HG03039 (cell line): ENCODE data around the gene FGFR2.

ENCODE experiments used
- ATAC-seq: cut with Tn5 transposase; IDR thresholded peaks from one replicate; pipeline ENCODE4 v1.9.1; 2021; ENCODE audit warnings: mild to moderate bottlenecking, moderate library complexity; ENCODE audit not compliant: unreplicated experiment

Gene FGFR2

DNA sequence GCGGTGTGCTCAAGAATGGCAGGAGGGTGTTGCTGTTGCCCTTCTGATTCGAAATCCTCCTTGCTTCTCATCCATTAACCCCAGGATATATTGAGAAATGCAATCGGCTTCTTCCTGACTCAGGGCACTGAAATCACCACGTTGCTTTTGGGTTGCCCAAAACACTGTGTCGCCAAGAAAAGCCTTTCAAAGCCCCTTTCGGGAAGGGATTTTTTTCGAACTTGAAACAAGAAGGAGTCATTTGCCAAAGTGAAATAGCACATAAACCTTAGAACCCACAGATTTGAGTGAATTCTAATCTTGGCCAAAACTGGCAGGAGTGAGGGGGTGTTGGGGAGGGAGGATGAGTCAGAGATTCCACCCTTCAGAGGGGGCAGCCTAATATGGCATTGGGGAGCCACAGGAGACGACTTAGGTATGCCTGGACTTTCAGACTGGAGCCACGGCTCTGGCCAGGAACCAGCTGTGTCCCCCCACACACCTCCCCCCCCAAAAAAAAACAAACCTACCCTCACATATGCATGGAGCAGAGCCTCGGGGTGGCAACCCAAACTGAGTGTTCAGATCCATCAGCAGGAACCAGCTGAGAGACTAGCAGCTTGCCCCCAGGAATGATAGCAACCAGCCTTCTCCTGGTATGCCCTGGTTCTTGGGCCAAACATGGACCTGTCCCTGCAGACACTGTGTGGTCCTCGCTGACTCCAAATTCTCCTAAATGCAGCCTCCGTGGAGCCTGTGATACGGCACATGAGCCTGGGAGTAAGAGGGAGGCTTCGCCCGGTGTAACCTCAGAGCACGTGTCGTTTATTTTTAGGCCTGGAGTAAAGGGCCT lies 138.4 kb downstream of the FGFR2 start:
- ATAC-seq: no peak

DNA sequence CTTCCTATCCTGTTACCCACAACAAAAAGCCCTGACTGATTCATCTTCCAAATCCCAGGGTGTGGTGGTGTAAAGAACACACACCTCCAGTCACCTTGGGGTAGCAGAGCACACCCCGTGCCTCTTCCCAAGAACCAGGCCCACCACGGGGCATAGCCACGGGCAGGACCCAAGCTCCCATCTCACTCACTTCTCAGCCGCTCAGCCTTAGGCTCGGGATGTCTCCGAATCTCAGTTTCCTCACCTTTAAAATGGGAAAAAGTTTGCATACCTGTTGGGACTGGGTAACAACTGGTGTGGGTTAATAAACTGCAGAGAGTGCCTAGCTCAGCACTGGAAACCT lies 139.0 kb downstream of the FGFR2 start:
- no peak for ATAC-seq

DNA sequence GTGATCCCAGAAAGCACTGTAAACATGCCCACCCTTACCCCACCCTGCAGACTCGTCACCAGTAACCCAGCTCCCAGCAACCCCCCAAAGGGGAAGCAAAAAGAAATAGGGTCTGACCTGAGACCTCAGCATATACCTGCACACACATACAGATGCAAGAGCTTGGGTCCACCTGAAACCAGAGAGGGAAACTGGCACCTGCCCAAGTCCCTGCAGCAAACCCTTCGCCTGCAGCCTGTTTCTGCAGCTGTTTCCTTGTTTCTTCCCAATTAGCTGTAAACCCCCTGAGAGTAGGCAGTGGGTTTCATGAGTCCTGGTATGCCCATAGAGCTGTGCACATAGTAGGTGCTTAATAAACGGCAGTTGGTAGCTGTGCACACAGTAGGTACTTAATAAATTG lies 140.5 kb downstream of the FGFR2 start:
- ATAC-seq: no peak

DNA sequence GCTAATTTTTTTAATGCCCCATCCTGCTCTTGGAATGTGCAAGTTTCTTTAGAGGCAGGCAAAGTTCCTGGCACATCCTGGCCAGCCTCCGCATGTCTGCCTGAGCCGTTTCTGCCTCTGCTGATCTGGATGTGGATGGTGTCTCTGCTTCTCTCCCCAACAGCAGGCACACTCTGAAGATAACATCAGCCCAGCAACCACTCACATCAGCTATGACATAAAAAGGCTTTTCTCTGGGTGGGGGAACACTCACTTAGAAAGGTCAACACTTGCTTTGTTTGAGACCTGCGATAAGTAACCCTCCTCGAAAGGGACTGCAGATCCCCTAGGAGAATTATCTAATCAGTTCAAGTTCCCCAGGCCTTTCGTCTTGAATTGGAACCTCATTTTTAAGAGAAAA lies 142.9 kb downstream of the FGFR2 start:
- ATAC-seq: no peak

DNA sequence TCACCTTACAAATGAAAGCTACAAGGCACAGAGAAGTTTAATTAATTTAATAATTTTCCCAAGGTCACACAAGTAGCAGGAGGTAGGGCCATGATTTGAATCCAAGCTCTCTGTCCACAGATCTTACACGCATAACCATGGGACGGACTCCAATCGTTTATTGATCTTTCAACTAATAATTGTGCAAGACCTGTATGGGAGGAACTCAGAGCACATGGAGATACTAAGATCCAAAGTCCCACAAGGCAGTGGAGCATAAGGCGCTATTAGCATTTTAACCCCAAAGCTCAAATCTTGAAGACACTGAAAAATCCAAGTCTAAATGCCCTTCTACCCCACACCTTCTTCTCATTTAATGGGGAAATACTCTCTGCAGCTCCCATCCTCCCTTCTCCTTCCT lies 143.5 kb downstream of the FGFR2 start:
- no peak for ATAC-seq

DNA sequence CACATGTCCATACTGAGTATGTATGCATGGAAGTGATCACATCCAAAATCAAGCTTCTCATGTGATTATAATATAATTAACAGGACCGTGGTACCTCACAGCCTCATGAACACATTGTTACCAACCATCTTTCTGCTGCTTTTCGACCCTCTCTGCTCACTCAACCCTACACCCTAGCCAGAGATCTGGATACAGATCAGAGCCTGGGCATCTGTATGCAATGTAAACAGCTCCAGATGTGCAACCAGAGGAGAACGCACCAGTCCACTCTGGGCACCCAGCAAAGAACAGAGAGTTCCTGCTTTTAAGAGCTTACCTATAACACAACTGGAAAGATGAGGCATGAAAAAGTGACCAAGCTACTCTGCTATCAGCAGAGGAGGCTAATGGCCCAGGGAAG lies 145.1 kb downstream of the FGFR2 start:
- no peak for ATAC-seq

DNA sequence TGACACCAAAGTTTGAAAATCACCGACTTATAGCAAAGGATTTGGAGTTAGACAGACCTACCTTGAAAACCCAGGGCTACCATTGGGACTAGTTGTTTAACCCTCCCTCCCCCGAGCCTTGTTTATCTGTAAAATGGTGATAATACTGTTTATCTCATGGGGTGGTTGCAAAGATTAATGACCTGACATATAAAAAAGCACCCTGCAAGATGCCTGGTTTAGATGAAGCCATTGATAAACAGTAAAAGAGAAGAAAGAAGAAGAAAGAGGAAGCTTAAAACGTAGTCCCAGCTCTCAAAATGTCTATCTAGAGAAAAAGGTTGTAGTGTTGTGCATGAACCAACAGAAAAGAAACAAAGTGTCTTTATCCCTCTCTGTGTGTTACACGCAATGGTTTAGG lies 145.7 kb downstream of the FGFR2 start:
- no peak for ATAC-seq

DNA sequence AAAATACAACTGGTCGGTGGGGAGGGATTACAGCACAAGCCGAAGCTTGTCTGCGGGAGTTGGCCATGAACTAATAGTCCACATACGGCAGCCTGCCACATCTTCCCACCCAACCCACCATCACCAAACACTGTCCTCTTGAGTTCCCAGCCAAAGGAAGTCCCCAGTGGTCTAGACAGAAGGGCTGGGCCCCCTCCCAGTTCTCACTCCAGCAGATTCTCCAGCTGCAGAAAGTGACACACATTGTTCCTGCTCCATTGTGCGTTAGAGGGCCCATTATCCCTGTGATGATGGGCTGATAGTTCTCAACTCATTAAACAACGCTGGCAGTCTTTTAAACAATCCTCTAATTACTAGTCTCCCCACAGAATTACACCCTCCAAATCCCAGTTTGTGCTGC lies 148.0 kb downstream of the FGFR2 start:
- ATAC-seq: no peak

DNA sequence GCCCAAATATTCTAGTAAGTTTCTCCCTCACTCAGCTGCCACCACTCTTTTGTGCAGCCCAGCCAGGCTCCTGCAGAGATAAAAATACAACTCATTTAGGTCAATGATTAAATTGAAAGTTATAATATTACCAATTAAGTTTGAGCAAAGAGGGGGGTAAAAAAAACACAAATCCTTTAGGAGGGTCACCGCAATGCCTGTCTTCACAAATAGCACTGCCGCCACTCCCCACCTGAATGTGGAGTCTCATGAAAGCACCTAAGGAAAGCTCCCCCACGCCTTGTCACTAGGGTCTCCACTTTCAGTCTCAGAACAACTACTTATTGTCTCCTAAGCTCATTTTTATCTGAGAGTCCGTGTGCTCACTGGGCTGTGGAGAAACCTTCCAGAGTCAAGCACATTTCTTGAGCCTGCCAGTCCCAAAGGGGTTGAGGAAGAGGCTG lies 148.7 kb downstream of the FGFR2 start:
- peak; percentile 11 for ATAC-seq

DNA sequence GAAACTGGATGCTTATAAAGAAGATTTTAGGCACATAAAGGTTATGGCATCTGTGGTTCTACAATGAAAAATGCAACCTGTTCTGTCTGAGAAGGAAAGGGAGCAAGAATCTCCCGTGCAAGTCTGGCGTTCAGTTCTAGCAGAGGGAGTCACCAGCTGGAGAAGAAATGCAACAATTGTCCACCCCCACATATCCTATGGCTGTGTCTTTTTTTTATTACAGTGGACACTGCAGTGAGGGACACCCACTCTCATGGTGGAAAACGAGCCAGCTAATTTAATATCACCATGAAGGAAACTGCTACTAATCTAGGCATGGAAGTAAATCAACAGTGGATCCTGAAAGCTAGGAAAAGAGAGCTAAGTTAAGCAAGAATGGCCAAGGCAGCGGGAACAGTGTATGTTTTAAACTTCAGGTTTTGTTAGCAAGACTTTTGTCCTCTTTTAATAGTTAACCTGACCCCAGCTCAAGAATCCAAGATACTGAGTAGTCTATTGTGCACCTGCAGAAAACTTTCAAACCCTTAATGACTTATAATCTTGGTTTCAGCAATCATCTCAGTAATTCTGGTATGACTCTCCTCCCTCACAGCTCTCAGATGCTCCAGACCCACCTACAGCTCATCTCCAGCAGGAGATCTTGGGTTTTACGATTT lies 149.3 kb downstream of the FGFR2 start:
- peak; percentile 85 for ATAC-seq

DNA sequence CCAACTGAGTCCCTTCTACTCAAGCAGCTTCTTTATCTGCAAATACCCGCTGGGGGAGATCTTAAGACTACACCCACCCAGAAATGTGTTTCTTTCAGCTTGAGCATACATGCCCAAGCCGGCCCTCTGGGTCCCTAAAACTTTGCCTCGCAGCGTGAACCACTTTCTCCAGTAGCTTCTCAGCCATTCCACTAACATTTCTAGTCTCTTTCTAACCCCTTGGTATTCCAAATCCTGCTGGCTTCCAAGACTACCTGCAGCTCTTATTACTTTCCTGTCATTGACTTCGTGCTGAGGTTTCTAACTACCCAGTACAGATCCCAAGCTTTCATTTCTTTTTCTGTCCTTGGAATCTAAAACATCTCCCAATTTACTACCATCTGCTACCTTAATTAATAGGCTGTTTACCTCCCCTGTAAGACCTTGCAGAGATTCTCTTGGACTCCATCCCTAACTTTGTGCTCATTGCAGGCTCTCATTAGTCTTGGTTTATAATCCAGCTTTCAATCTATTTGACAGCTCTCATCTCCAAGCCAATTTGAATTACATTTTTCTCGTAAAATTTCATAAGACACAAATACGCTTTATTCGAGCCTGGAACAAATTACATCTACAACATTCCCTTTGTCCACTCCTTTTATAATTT lies 153.6 kb downstream of the FGFR2 start:
- ATAC-seq: no peak

DNA sequence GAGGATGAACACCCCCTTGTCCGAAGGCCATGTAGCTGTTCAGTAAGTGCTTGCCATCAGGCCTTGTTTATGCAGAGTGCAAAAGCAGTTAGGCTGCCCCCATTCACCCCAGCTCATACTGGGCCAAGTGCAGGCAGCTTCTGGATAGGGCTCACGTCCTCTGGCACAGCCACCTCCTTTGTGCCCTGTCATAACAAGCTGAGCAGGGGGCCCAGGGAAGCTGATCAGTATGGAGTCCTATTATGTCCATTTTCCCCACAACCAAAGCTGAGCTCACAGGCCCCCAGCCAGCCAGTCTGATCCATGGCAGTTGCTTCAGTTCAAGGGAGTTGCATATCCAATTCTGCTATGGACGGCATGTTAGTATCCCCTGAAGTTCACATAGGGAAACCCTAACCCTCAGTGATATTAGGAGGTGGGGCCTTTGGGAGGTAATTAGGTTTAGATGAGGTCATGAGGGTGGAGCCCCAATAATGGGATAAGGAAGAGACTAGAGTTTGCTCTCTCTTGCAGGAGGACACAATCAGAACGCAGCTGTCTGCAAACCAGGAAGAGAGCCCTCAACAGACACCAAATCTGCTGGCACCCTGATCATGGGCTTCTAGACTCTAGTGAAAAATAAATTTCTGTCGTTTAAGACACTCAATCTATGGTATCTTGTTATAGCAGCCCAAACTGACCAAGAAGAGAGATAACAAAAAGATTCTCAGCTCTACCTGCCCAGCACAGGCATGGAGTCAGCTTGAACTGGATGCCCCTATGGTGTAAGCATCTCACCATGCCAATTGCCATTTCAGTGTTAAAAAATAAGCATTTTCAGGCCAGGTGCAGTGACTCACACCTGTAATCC lies 155.9 kb downstream of the FGFR2 start:
- no peak for ATAC-seq

DNA sequence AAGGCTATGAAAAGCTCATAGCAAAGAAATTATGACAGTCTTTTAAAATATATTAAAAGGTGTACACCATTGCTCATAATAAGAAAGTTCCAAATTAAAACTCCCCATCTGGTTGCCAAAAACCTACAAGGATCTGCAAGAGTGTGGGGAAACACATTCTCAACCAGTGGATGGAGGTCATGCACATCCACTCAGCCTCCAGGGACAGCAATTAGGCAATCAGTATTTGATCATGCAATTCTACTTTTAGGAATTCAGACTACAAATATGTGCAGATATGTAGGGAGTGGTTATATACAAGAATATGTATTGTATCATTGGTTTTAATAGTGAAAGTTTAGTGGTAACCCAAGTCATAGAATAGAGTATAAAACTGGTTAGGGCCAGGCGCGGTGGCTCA lies 157.8 kb downstream of the FGFR2 start:
- no peak for ATAC-seq

DNA sequence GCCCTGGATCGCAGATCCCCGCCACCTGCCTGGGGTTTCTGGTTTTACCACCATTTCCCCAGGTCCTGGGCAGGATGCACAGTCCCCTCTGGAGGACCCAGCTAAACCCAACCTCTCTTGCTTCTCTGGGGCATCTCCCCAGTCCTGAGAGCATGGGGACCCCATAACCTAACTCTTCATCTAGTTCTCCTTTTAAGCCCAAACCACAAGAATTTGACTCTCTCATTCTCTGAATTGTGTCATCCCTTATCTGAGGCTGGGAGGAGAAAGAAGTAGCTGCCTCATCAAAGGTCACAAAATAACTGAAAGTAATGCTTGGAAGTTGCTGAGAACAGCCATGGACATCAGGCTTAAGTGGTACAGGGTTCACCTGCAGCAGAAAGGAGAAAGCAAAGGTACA lies 159.9 kb downstream of the FGFR2 start:
- no peak for ATAC-seq

DNA sequence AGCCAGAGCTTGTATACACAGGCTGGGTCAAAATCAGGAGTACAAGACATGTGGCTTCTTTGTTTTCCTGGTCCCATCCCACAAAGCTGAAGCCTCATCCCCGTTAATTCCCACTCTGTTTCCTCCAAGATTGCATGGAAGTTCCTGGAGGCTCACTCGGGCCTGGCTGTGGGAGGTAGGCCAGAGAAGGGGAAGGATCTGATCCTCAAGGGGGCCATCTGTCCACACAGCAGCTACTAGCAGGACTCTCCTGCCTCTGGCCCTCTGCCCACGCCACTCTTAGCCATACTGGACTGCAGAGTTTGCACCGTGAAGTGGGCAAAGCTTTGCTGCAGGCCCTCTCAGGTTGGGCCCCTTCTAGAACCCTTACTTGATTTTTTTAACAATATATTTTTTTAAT lies 160.6 kb downstream of the FGFR2 start:
- ATAC-seq: no peak

DNA sequence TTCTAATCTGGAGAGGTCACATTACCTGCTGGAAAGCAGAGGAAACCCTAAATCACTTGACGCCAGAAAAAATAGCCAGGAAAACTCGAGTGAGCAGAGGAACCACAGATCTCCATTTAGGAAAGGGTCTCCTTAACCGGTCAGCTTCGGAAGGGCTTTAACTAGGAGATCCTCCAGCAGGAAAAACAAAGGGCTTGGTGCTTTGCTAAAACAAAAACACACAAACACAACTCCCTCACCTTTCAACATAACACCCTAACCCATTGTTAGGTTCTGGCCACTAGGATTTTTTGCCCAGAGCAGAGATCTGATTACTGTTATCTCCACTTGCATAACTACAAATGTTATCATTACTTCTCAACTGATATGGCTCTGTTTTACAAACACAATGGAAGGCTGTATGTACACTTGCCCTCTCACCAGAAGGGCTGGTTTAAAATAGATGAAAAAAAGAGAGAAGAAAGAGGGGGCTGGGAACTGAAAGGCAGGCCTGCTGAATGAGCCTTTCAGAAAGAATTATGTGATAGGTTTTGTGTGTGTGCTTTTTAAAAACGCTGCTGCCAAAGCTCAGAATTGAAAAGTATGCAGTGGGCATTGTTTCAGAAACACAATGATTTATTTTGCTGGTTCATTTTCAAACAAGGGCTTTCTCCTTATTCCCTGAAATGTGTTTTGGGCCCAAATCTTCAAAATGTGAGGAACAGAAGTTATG lies 161.5 kb downstream of the FGFR2 start:
- ATAC-seq: no peak

DNA sequence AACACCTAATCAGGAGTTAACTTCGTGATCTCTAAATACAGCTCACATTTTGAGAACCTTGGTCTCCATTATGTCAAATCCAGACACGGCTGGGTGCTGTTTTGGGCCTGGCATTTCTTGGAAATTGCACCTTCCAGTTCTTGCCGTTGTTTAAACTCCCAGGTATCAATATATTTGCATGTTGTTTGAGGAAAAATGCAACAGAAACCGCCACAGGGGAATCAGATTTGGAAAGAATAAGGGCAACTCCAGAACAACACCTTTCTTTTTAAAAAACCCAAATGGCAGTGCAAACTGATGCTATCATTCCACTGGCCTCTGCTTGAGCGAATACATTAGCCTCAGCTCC lies 162.0 kb downstream of the FGFR2 start:
- ATAC-seq: no peak

DNA sequence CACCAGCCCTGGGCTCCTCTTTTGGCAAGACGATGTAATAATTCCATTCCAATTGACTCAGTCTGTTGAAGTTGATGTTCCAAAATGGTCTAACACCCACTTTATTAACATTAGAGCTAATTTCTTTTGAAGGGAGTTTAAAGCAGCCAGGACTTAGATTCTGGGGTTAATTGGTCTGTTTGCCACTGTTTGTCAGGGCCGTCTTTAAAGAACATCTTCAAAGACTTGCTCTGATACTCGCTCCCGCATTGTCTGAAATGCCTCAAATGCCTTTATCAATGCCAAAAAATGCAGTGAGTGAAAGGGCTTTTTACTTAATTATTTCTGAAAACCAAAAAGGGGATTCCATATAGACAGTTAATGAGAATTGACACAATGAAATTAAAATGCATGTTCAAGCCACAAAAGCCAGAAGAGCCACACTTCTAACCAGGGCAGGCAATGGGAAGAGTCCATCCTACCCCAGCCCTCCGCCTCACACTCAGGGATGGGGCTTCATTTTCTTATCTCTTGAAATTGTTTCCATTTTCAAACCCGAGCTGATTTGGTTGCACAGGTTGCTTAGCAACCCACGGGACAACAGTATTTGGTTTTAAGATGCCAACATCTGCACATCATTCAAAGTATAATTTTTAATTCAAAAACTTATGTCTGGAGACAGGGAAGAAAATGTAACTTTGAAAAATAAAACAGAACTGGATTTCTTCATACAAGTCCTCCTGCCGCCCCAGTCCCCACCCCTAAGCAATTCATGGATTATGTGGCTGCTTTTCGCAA lies 163.0 kb downstream of the FGFR2 start:
- ATAC-seq: no peak

DNA sequence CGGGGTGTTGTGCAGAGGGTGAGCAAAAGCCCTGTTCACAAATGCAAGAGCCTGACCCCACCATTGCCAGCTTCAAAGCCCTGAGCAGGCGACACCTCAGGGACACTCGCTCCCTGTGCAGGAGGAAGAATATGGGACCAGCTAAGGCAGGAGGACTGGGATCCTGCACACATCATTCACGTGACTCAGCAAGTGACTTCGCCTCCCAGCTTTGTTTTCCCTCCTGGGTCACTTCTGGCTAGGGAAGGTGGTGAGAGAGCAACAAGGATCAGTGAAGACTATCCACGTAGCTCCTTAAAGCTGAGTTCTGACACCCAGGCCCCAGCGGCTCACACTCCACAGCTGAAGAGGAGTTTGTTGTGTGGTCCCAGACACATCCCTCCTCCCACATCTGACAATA lies 164.3 kb downstream of the FGFR2 start:
- ATAC-seq: no peak

DNA sequence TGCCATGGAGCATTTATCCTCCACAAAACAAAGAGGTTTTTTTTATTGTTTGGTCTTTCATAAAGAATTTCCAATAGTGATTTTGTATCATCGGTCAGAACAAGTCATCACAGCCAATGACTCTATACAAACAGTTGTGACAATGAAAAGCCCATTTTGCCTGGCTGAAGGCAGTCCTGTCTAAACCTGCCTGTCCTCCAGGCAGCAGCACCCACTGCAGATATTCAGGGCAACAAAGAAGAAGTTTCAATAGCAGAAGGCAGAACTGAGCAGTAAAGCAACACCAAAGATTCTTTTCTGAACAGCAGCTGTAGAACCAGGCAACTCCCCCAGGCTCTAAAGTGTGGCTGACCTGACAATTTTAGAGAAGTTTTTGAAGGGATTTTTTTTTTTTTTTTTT lies 169.4 kb downstream of the FGFR2 start:
- no peak for ATAC-seq
